Neural cell (in vitro differentiated cells): ENCODE measurements around the gene ABI3BP. TPM values are rescaled to one million over a fixed set of nuclear protein-coding genes. Genes with fewer than 3 reads are reported as not detected.

Experiments
- H2AFZ ChIP-seq: fragments of 200-600, 300-800 bp; sonication (generic), shearing (Covaris generic); 2 replicates; pipeline ENCODE4 v1.6.0; 2014; ENCODE audit warnings: low read depth, mild to moderate bottlenecking, antibody characterized with exemption, low read length, moderate library complexity
- H3F3A ChIP-seq: fragments of 200-600 bp; shearing (Covaris generic); 2 replicates; pipeline ENCODE4 v1.6.1; 2016; ENCODE audit warnings: mild to moderate bottlenecking, moderate library complexity, mixed read lengths, antibody characterized with exemption, low read length; ENCODE audit not compliant: insufficient read depth, poor library complexity, severe bottlenecking
- H3K27ac ChIP-seq: fragments of 200-600, 300-800 bp; sonication (generic), shearing (Covaris generic); 2 replicates; pipeline ENCODE4 v1.5.1; 2014; ENCODE audit warnings: mild to moderate bottlenecking, low read length, moderate library complexity
- H3K27me3 ChIP-seq: fragments of 300-800, 200-600 bp; sonication (generic), shearing (Covaris generic); 2 replicates; pipeline ENCODE4 v1.6.0; 2014; ENCODE audit warnings: mild to moderate bottlenecking, low read depth, low read length, moderate library complexity; ENCODE audit not compliant: insufficient read depth
- H3K36me3 ChIP-seq: fragments of 300-800, 200-600 bp; sonication (generic), shearing (Covaris generic); 2 replicates; pipeline ENCODE4 v1.5.1; 2014; ENCODE audit warnings: mild to moderate bottlenecking, antibody characterized with exemption, low read length, moderate library complexity; ENCODE audit not compliant: insufficient read depth
- H3K4me2 ChIP-seq: fragments of 300-800, 200-600 bp; sonication (generic), shearing (Covaris generic); 2 replicates; pipeline ENCODE4 v1.6.0; 2014; ENCODE audit warnings: mild to moderate bottlenecking, low read length
- H3K4me3 ChIP-seq: fragments of 300-800, 200-600 bp; sonication (generic), shearing (Covaris generic); 2 replicates; pipeline ENCODE4 v1.5.1; 2014; ENCODE audit warnings: mild to moderate bottlenecking, low read length, moderate library complexity
- H3K79me2 ChIP-seq: fragments of 200-600 bp; shearing (Covaris generic); replicated peaks from 2 replicates; pipeline ENCODE4 v1.6.0; 2014; ENCODE audit warnings: mild to moderate bottlenecking, low read length, moderate library complexity; ENCODE audit not compliant: insufficient read depth
- H3K9ac ChIP-seq: fragments of 300-800, 200-600 bp; sonication (generic), shearing (Covaris generic); 2 replicates; pipeline ENCODE4 v1.6.1; 2016; ENCODE audit warnings: mild to moderate bottlenecking, low read length, mixed read lengths
- H3K9me2 ChIP-seq: fragments of 200-600 bp; shearing (Covaris generic); 2 replicates; pipeline ENCODE4 v1.6.1; 2016; ENCODE audit warnings: mild to moderate bottlenecking, low read length, mixed read lengths; ENCODE audit not compliant: insufficient read depth
- H3K9me3 ChIP-seq: fragments of 200-600, 300-800 bp; sonication (generic), shearing (Covaris generic); 2 replicates; pipeline ENCODE4 v1.6.1; 2016; ENCODE audit warnings: mild to moderate bottlenecking, mixed run types, low read length, moderate library complexity, mixed read lengths
- H4K20me1 ChIP-seq: fragments of 200-600 bp; shearing (Covaris generic); 2 replicates; pipeline ENCODE4 v1.6.1; 2016; ENCODE audit warnings: mild to moderate bottlenecking, mixed run types; ENCODE audit not compliant: insufficient read depth
- EP300 ChIP-seq: fragments of 450-650 bp; conservative IDR thresholded peaks from 2 replicates; pipeline ENCODE4 v1.6.1; 2014; ENCODE audit warnings: antibody characterized with exemption, mild to moderate bottlenecking, moderate library complexity; ENCODE audit not compliant: poor library complexity, severe bottlenecking
- EZH2 ChIP-seq: fragments of 200-600, 300-800 bp; shearing (Covaris generic), sonication (generic); IDR thresholded peaks from 2 replicates; pipeline ENCODE4 v1.6.1; 2014; ENCODE audit warnings: antibody characterized with exemption, low read length, borderline replicate concordance, mild to moderate bottlenecking; ENCODE audit not compliant: insufficient read depth, poor library complexity, severe bottlenecking
- MXI1 ChIP-seq: fragments of 450-650 bp; conservative IDR thresholded peaks from 2 replicates; pipeline ENCODE4 v1.6.1; 2014; ENCODE audit warnings: antibody characterized with exemption, mild to moderate bottlenecking; ENCODE audit not compliant: poor library complexity, severe bottlenecking
- POLR2AphosphoS5 ChIP-seq: IDR thresholded peaks from 2 replicates; pipeline ENCODE4 v1.6.1; 2012
- RAD21 ChIP-seq: fragments of 450-650 bp; conservative IDR thresholded peaks from 2 replicates; pipeline ENCODE4 v1.6.1; 2014; ENCODE audit warnings: antibody characterized with exemption, mild to moderate bottlenecking, moderate library complexity
- SMC3 ChIP-seq: fragments of 450-650 bp; conservative IDR thresholded peaks from 2 replicates; pipeline ENCODE4 v1.6.1; 2014; ENCODE audit warnings: antibody characterized with exemption, mild to moderate bottlenecking, moderate library complexity; ENCODE audit not compliant: poor library complexity
- TAF1 ChIP-seq: IDR thresholded peaks from 2 replicates; pipeline ENCODE4 v1.6.1; 2012; ENCODE audit warnings: low read depth
- polyA plus RNA-seq: library from polyadenylated mRNA; depleted of rRNA; stranded (reverse); fragments of >200 nt; gene quantifications from 2 replicates; pipeline ENCODE4 v1.2.3, GENCODE V29; 2014
- TF ChIP-seq, protein P1 (sequence below): IDR thresholded peaks from 2 replicates; pipeline ENCODE4 v1.6.1; 2012; ENCODE audit warnings: borderline replicate concordance
- TF ChIP-seq, protein P2 (sequence below): fragments of 450-650 bp; IDR thresholded peaks from 2 replicates; pipeline ENCODE4 v1.5.1; 2014; ENCODE audit warnings: antibody characterized with exemption, mild to moderate bottlenecking, moderate library complexity; ENCODE audit not compliant: poor library complexity, severe bottlenecking

Gene ABI3BP
- polyA plus RNA-seq, 1 donor from 2014 or later, result not detected

DNA sequence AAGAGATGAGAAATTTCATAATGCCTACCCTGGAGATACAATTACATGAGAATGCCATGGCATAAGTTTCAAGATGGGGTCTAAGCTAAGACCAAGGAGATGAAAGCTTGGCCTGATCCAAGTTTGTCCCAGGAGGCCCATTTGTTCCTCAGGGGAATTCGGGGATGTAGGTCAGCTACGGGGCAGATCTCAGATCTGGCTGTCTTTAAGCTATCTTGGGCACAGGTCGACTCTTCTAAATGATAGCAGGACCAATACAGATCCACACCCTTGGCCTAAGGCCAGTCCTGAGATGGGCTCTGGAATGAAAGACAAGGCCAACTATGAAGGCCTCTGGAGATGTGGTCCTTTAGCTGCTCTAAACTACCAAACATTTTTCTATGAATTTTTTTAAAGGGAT, 16.6 kb downstream of the ABI3BP start:
- Histone ChIP-seq H3K79me2 (no peaks in the 10 kb centered on the region), H3K4me2 (no peak overlapping the region), H3K9me3 (no peaks in the 10 kb centered on the region), H4K20me1 (no peaks in the 10 kb centered on the region), H3F3A (no peaks in the 10 kb centered on the region), H3K4me3 (no peak overlapping the region), H2AFZ (no peak overlapping the region), H3K9ac (no peak overlapping the region), H3K9me2 (no peaks in the 10 kb centered on the region), H3K27ac (no peak overlapping the region), H3K27me3 (no peaks in the 10 kb centered on the region), H3K36me3 (no peaks in the 10 kb centered on the region)
- TF ChIP-seq, protein P1, sequence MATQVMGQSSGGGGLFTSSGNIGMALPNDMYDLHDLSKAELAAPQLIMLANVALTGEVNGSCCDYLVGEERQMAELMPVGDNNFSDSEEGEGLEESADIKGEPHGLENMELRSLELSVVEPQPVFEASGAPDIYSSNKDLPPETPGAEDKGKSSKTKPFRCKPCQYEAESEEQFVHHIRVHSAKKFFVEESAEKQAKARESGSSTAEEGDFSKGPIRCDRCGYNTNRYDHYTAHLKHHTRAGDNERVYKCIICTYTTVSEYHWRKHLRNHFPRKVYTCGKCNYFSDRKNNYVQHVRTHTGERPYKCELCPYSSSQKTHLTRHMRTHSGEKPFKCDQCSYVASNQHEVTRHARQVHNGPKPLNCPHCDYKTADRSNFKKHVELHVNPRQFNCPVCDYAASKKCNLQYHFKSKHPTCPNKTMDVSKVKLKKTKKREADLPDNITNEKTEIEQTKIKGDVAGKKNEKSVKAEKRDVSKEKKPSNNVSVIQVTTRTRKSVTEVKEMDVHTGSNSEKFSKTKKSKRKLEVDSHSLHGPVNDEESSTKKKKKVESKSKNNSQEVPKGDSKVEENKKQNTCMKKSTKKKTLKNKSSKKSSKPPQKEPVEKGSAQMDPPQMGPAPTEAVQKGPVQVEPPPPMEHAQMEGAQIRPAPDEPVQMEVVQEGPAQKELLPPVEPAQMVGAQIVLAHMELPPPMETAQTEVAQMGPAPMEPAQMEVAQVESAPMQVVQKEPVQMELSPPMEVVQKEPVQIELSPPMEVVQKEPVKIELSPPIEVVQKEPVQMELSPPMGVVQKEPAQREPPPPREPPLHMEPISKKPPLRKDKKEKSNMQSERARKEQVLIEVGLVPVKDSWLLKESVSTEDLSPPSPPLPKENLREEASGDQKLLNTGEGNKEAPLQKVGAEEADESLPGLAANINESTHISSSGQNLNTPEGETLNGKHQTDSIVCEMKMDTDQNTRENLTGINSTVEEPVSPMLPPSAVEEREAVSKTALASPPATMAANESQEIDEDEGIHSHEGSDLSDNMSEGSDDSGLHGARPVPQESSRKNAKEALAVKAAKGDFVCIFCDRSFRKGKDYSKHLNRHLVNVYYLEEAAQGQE, result no peak
- TF ChIP-seq SMC3 (no peak), EP300 (no peak), EZH2 (no peak), POLR2AphosphoS5 (no peak), TAF1 (no peak), MXI1 (no peak), RAD21 (no peak)
- TF ChIP-seq, protein P2, sequence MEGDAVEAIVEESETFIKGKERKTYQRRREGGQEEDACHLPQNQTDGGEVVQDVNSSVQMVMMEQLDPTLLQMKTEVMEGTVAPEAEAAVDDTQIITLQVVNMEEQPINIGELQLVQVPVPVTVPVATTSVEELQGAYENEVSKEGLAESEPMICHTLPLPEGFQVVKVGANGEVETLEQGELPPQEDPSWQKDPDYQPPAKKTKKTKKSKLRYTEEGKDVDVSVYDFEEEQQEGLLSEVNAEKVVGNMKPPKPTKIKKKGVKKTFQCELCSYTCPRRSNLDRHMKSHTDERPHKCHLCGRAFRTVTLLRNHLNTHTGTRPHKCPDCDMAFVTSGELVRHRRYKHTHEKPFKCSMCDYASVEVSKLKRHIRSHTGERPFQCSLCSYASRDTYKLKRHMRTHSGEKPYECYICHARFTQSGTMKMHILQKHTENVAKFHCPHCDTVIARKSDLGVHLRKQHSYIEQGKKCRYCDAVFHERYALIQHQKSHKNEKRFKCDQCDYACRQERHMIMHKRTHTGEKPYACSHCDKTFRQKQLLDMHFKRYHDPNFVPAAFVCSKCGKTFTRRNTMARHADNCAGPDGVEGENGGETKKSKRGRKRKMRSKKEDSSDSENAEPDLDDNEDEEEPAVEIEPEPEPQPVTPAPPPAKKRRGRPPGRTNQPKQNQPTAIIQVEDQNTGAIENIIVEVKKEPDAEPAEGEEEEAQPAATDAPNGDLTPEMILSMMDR, result no peak

GRCh38 chr3:100975714-100976113, 17.5 kb downstream of the ABI3BP start:
- no peak overlapping the region for H3K9ac ChIP-seq
- H3K27me3 ChIP-seq, result no peaks in the 10 kb centered on the region
- H3F3A ChIP-seq, result no peaks in the 10 kb centered on the region
- H3K79me2 ChIP-seq, result no peaks in the 10 kb centered on the region
- H3K9me3 ChIP-seq, result no peaks in the 10 kb centered on the region
- H3K4me2 ChIP-seq, result no peak overlapping the region
- H3K27ac ChIP-seq, result no peak overlapping the region
- no peak for TF ChIP-seq EP300
- no peak for TF ChIP-seq EZH2
- TF ChIP-seq, protein P1, result no peak
- no peak for TF ChIP-seq RAD21
- no peak for TF ChIP-seq POLR2AphosphoS5
- no peaks in the 10 kb centered on the region for H3K9me2 ChIP-seq
- no peaks in the 10 kb centered on the region for H4K20me1 ChIP-seq
- no peak overlapping the region for H2AFZ ChIP-seq
- no peak overlapping the region for H3K4me3 ChIP-seq
- no peaks in the 10 kb centered on the region for H3K36me3 ChIP-seq
